Measurements from ENCODE around the gene DHRS12. TPM values are rescaled to one million over a fixed set of nuclear protein-coding genes. Genes with fewer than 3 reads are reported as not detected.
"Not testable (repeated sequence)": the region's sequence is repeated elsewhere in the genome, so short reads cannot be mapped to it uniquely, and the experiment has no call there.

The DHRS12 gene
- total and polyA plus RNA-seq, 3 donors from 2014 or later, result 11.4 to 16.8 (median 15.9) TPM

DNA sequence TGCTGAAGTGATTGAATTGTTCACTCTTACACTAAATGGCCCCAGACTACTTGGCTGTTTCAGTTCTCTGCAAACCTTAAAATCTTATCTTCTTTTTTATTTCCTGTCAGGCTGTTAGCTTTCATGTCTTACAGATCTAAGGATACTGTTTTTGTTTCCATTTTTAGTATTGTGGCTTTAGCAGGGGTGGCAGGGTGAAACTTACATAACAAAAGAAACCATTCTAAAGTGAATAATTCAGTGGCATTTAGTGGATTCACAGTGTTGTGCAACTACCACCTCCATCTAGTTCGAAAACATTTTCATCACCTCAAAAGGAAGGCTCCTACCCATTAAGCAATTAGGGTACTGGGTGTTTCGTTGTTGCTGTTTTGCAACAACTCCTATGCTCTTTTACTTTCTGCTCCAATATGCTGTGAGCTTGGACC lies 21.2 kb upstream of the DHRS12 start:
- Histone ChIP-seq H3K4me1 (peaks cover 10% of the 10 kb centered on the region), H3K9me3 (no peaks in the 10 kb centered on the region), H3K27ac (no peak overlapping the region), H3K4me3 (no peak overlapping the region), H3K36me3 (ENCODE audit: low read depth, missing control alignments) (no peaks in the 10 kb centered on the region), H3K27me3 (no peaks in the 10 kb centered on the region)
- no peak for DNase-seq
- intact Hi-C loops (cut with DNase I; ENCODE audit: low total_unique reads), result no loop called here
- 69 to 96% methylated on average over 2 of the region's 2 CpGs for WGBS, 2 donors
- TF ChIP-seq, protein P1, sequence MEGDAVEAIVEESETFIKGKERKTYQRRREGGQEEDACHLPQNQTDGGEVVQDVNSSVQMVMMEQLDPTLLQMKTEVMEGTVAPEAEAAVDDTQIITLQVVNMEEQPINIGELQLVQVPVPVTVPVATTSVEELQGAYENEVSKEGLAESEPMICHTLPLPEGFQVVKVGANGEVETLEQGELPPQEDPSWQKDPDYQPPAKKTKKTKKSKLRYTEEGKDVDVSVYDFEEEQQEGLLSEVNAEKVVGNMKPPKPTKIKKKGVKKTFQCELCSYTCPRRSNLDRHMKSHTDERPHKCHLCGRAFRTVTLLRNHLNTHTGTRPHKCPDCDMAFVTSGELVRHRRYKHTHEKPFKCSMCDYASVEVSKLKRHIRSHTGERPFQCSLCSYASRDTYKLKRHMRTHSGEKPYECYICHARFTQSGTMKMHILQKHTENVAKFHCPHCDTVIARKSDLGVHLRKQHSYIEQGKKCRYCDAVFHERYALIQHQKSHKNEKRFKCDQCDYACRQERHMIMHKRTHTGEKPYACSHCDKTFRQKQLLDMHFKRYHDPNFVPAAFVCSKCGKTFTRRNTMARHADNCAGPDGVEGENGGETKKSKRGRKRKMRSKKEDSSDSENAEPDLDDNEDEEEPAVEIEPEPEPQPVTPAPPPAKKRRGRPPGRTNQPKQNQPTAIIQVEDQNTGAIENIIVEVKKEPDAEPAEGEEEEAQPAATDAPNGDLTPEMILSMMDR (IDR thresholded peaks at IDR 0.05), result no peak
- TF ChIP-seq POLR2A (IDR thresholded peaks at IDR 0.05), result no peak

DNA sequence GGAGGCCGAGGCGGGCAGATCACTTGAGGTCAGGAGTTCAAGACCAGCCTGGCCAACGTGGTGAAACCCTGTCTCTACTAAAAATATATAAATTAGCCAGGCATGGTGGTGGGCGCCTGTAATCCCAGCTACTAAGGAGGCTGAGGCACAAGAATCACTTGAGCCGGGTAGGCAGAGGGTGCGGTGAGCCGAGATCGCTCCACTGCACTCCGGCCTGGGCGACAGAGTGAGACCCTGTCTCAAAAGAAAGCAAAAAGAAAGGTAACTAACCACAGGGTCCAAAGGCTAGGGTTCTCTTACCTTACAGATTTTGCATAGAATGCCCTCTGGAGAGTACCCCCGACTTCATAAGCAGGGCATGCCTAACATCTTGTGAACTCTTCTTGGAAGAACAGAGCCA lies 20.7 kb upstream of the DHRS12 start:
- H3K27me3 ChIP-seq; H3K9me3 ChIP-seq; DNase-seq; H3K27ac ChIP-seq; H3K4me3 ChIP-seq; H3K36me3 ChIP-seq (ENCODE audit: low read depth, missing control alignments); intact Hi-C loops (cut with DNase I; ENCODE audit: low total_unique reads): not testable (repeated sequence)
- peaks cover 10% of the 10 kb centered on the region for H3K4me1 ChIP-seq
- 87 to 93% methylated on average over 11 of the region's 11 CpGs for WGBS, 2 donors

GRCh38 chr13:51823863-51824262 lies 19.9 kb upstream of the DHRS12 start:
- Histone ChIP-seq H3K4me3 (no peak overlapping the region), H3K27ac (no peak overlapping the region), H3K36me3 (ENCODE audit: low read depth, missing control alignments) (no peaks in the 10 kb centered on the region), H3K27me3 (no peaks in the 10 kb centered on the region), H3K4me1 (peaks cover 7% of the 10 kb centered on the region), H3K9me3 (no peaks in the 10 kb centered on the region)
- intact Hi-C loops (cut with DNase I; ENCODE audit: low total_unique reads), result no loop called here
- whole genome bisulfite sequencing, 2 donors, result 70 to 89% methylated on average over 2 of the region's 2 CpGs
- TF ChIP-seq POLR2A (IDR thresholded peaks at IDR 0.05), result no peak
- TF ChIP-seq, protein P1 (IDR thresholded peaks at IDR 0.05), result no peak
- DNase-seq, result no peak

GRCh38 chr13:51823359-51823758 lies 19.4 kb upstream of the DHRS12 start:
- H3K4me1 ChIP-seq, result peaks cover 7% of the 10 kb centered on the region
- no peak overlapping the region for H3K27ac ChIP-seq
- no peaks in the 10 kb centered on the region for H3K27me3 ChIP-seq
- no peaks in the 10 kb centered on the region for H3K36me3 ChIP-seq (ENCODE audit: low read depth, missing control alignments)
- H3K9me3 ChIP-seq, result no peaks in the 10 kb centered on the region
- TF ChIP-seq POLR2A (IDR thresholded peaks at IDR 0.05), result no peak
- TF ChIP-seq, protein P1 (IDR thresholded peaks at IDR 0.05), result no peak
- intact Hi-C loops (cut with DNase I; ENCODE audit: low total_unique reads), result no loop called here
- H3K4me3 ChIP-seq, result no peak overlapping the region
- 93 to 98% methylated on average over 2 of the region's 2 CpGs for WGBS, 2 donors
- DNase-seq, result no peak

- H3K9me3 ChIP-seq, result no peaks in the 10 kb centered on the region
- no peaks in the 10 kb centered on the region for H3K36me3 ChIP-seq (ENCODE audit: low read depth, missing control alignments)
- TF ChIP-seq POLR2A (IDR thresholded peaks at IDR 0.05), result no peak
- TF ChIP-seq, protein P1 (IDR thresholded peaks at IDR 0.05), result no peak
- H3K4me3 ChIP-seq, result no peak overlapping the region
- intact Hi-C loops (cut with DNase I; ENCODE audit: low total_unique reads), result no loop called here
- no peak overlapping the region for H3K27ac ChIP-seq
- DNase-seq, result no peak
- peaks cover 7% of the 10 kb centered on the region for H3K4me1 ChIP-seq
- 92 to 94% methylated on average over 13 of the region's 13 CpGs for WGBS, 2 donors
- no peaks in the 10 kb centered on the region for H3K27me3 ChIP-seq
Observed at GRCh38 chr13:51822106-51822815, 18.3 kb upstream of the DHRS12 start.

Measured in testis (tissue), 3 donors.